GM23338 (cell line): ENCODE results near the gene ANKH. TPM values are rescaled to one million over a fixed set of nuclear protein-coding genes. Genes with fewer than 3 reads are reported as not detected.

ENCODE experiments used
- ATAC-seq: fragments of 200-7000 bp; cut with Tn5 transposase; 3 replicates; pipeline ENCODE4 v1.9.1; 2020
- DNase-seq: peaks from one replicate; pipeline ENCODE4 v3.0.0-alpha.2; 2015; ENCODE audit warnings: low spot score
- H2AFZ ChIP-seq: fragments of 200-600 bp; sonication (generic); 2 replicates; pipeline ENCODE4 v1.8.0; 2016; ENCODE audit warnings: antibody characterized with exemption, mild to moderate bottlenecking, moderate library complexity
- H3F3A ChIP-seq: fragments of 200-600 bp; sonication (generic); replicated peaks from 2 replicates; pipeline ENCODE4 v1.8.0; 2017; ENCODE audit warnings: antibody characterized with exemption, mixed run types, low read depth
- H3K27ac ChIP-seq: fragments of 200-600 bp; sonication (generic); 2 replicates; pipeline ENCODE4 v1.6.1; 2016; ENCODE audit warnings: low read depth
- H3K27me3 ChIP-seq: fragments of 200-600 bp; sonication (generic); 2 replicates; pipeline ENCODE4 v1.8.0; 2016; ENCODE audit warnings: mild to moderate bottlenecking, mixed run types, moderate library complexity; ENCODE audit not compliant: insufficient read depth
- H3K36me3 ChIP-seq: fragments of 200-600 bp; sonication (generic); 2 replicates; pipeline ENCODE4 v1.8.0; 2016; ENCODE audit warnings: mild to moderate bottlenecking; ENCODE audit not compliant: insufficient read depth
- H3K4me1 ChIP-seq: fragments of 200-600 bp; sonication (generic); 2 replicates; pipeline ENCODE4 v1.8.0; 2016; ENCODE audit warnings: mild to moderate bottlenecking, moderate library complexity; ENCODE audit not compliant: insufficient read depth
- H3K4me2 ChIP-seq: fragments of 200-600 bp; sonication (generic); 2 replicates; pipeline ENCODE4 v1.7.1; 2017; ENCODE audit warnings: mixed run types
- H3K4me3 ChIP-seq: fragments of 200-600 bp; sonication (generic); 2 replicates; pipeline ENCODE4 v1.6.1; 2016; ENCODE audit warnings: mixed run types
- H3K79me2 ChIP-seq: fragments of 200-600 bp; sonication (generic); replicated peaks from 2 replicates; pipeline ENCODE4 v1.8.0; 2017; ENCODE audit warnings: mild to moderate bottlenecking; ENCODE audit not compliant: insufficient read depth
- H3K9me2 ChIP-seq: fragments of 200-600 bp; sonication (generic); 2 replicates; pipeline ENCODE4 v1.8.0; 2017; ENCODE audit not compliant: insufficient read depth
- H4K20me1 ChIP-seq: fragments of 200-600 bp; sonication (generic); replicated peaks from 2 replicates; pipeline ENCODE4 v1.8.0; 2017; ENCODE audit warnings: mild to moderate bottlenecking; ENCODE audit not compliant: insufficient read depth
- H3K27ac Mint-ChIP-seq: 2 replicates; pipeline ENCODE4 v1.8.0; 2020; ENCODE audit warnings: inconsistent platforms, mild to moderate bottlenecking, moderate library complexity, mixed read lengths
- H3K27me3 Mint-ChIP-seq: 3 replicates; pipeline ENCODE4 v1.8.0; 2022; ENCODE audit warnings: low read depth, mild to moderate bottlenecking, moderate library complexity, mixed read lengths, inconsistent platforms; ENCODE audit not compliant: insufficient read depth, poor library complexity
- H3K36me3 Mint-ChIP-seq: 3 replicates; pipeline ENCODE4 v1.8.0; 2021; ENCODE audit warnings: low read depth, mild to moderate bottlenecking, inconsistent platforms, moderate library complexity, mixed read lengths
- H3K4me1 Mint-ChIP-seq: 3 replicates; pipeline ENCODE4 v1.8.0; 2020; ENCODE audit warnings: mild to moderate bottlenecking, inconsistent platforms, mixed read lengths
- H3K4me3 Mint-ChIP-seq: 3 replicates; pipeline ENCODE4 v1.8.0; 2021; ENCODE audit warnings: moderate library complexity, mild to moderate bottlenecking, inconsistent platforms, mixed read lengths
- H3K9me3 Mint-ChIP-seq: 3 replicates; pipeline ENCODE4 v1.8.0; 2020; ENCODE audit warnings: moderate library complexity, mild to moderate bottlenecking, inconsistent platforms, mixed read lengths
- CREB1 ChIP-seq: fragments of 250-450 bp; sonication (Bioruptor Pico); IDR thresholded peaks from 2 replicates; pipeline ENCODE4 v1.5.0; 2020; ENCODE audit warnings: low read depth, mild to moderate bottlenecking, moderate library complexity
- CTCF ChIP-seq, 2 experiments: fragments of 200-600 bp in 1 of 2; sonication (generic) in 1 of 2; conservative IDR thresholded peaks; 2 replicates each; pipeline versions ENCODE4 v1.5.1 to v1.6.1; 2016 to 2017; ENCODE audit warnings: antibody characterized with exemption in 2 of 2, low read depth in 2 of 2, mild to moderate bottlenecking in 2 of 2, moderate library complexity in 1 of 2
- ETS1 ChIP-seq: IDR thresholded peaks from 2 replicates; pipeline ENCODE4 v1.6.1; 2016; ENCODE audit warnings: antibody characterized with exemption
- EZH2 ChIP-seq: fragments of 200-600 bp; sonication (generic); IDR thresholded peaks from one replicate; pipeline ENCODE4 v1.8.0; 2017; ENCODE audit warnings: antibody characterized with exemption, mild to moderate bottlenecking, low read depth; ENCODE audit not compliant: unreplicated experiment
- EZH2phosphoT487 ChIP-seq: fragments of 200-600 bp; sonication (generic); IDR thresholded peaks from one replicate; pipeline ENCODE4 v1.8.1; 2018; ENCODE audit warnings: antibody characterized with exemption; ENCODE audit not compliant: unreplicated experiment
- JUNB ChIP-seq: IDR thresholded peaks from one replicate; pipeline ENCODE4 v1.6.1; 2016; ENCODE audit warnings: antibody characterized with exemption; ENCODE audit not compliant: unreplicated experiment
- NANOG ChIP-seq: IDR thresholded peaks from 2 replicates; pipeline ENCODE4 v1.6.1; 2016; ENCODE audit warnings: antibody characterized with exemption, borderline replicate concordance
- POLR2AphosphoS5 ChIP-seq: IDR thresholded peaks from 2 replicates; pipeline ENCODE4 v1.6.1; 2016; ENCODE audit warnings: antibody characterized with exemption, low read depth
- REST ChIP-seq: IDR thresholded peaks from one replicate; pipeline ENCODE4 v1.6.1; 2018; ENCODE audit warnings: antibody characterized with exemption; ENCODE audit not compliant: unreplicated experiment
- STAT1 ChIP-seq: IDR thresholded peaks from one replicate; pipeline ENCODE4 v1.6.1; 2016; ENCODE audit warnings: antibody characterized with exemption; ENCODE audit not compliant: unreplicated experiment
- ZNF114 ChIP-seq: fragments of 250-450 bp; sonication (Bioruptor Pico); IDR thresholded peaks from 2 replicates; pipeline ENCODE4 v1.5.0; 2020; ENCODE audit warnings: mild to moderate bottlenecking, moderate library complexity
- ZNF331 ChIP-seq: fragments of 250-450 bp; sonication (Bioruptor Pico); IDR thresholded peaks from 2 replicates; pipeline ENCODE4 v1.5.0; 2020; ENCODE audit warnings: low read depth, mild to moderate bottlenecking, moderate library complexity
- ZNF462 ChIP-seq: fragments of 250-450 bp; sonication (Bioruptor Pico); IDR thresholded peaks from 2 replicates; pipeline ENCODE4 v1.5.0; 2020; ENCODE audit warnings: mild to moderate bottlenecking, moderate library complexity
- polyA plus RNA-seq: library from polyadenylated mRNA; unstranded; fragments of >200 nt; fragmentation: Nextera tagmentation; extraction: Ambion mirVana; gene quantifications from 2 replicates; pipeline ENCODE4 v1.2.1, GENCODE V29; 2016
- total RNA-seq: library from RNA; depleted of rRNA; stranded (reverse); fragments of >200 nt; shearing (Covaris generic); gene quantifications from 2 replicates; pipeline ENCODE4 v1.2.3, GENCODE V29; 2014

The ANKH gene
- total and polyA plus RNA-seq, 2 experiments from 2014 or later = 5.0 to 6.1 TPM

- no peaks in the 10 kb centered on the region for H3K27me3 ChIP-seq
- H3K36me3 ChIP-seq = no peaks in the 10 kb centered on the region
- TF ChIP-seq EZH2 (no peak), EZH2phosphoT487 (no peak), JUNB (no peak), REST (no peak), CTCF (conservative IDR thresholded peaks at IDR 0.05; ENCODE audit: low read depth in 2 of 2) (no peak), ZNF114 (CRISPR knock-in tag) (no peak), STAT1 (no peak), ZNF331 (CRISPR knock-in tag) (no peak), CREB1 (no peak), NANOG (no peak), ZNF462 (CRISPR knock-in tag) (no peak), POLR2AphosphoS5 (no peak), ETS1 (no peak)
- DNase-seq = no peak
- no peak overlapping the region for H3K27ac ChIP-seq
- no peak overlapping the region for H2AFZ ChIP-seq
- H3K4me3 ChIP-seq = no peak overlapping the region
- H3K4me1 ChIP-seq = no peaks in the 10 kb centered on the region
- H3K4me2 ChIP-seq = no peak overlapping the region
- no peak overlapping the region for H3K4me3 Mint-ChIP-seq
- no peak for ATAC-seq
- H4K20me1 ChIP-seq = no peaks in the 10 kb centered on the region
- H3K9me2 ChIP-seq = 0 out of 2 replicates have a peak, but pooled peaks cover 3% of the 10 kb centered on the region
- H3K27me3 Mint-ChIP-seq = peaks cover 3% of the 10 kb centered on the region
- H3K79me2 ChIP-seq = no peaks in the 10 kb centered on the region
- H3K27ac Mint-ChIP-seq = no peak overlapping the region
- no peaks in the 10 kb centered on the region for H3K36me3 Mint-ChIP-seq
- H3F3A ChIP-seq = no peaks in the 10 kb centered on the region
- H3K4me1 Mint-ChIP-seq = peaks cover 3% of the 10 kb centered on the region; the same call in 2 of the 3 replicates
- H3K9me3 Mint-ChIP-seq = no peaks in the 10 kb centered on the region; the same call in 2 of the 3 replicates
Measured at GRCh38 chr5:14879937-14880589, 8.5 kb upstream of the ANKH start.
